Measurements from ENCODE around the gene FHL1.

FHL1 gene

DNA sequence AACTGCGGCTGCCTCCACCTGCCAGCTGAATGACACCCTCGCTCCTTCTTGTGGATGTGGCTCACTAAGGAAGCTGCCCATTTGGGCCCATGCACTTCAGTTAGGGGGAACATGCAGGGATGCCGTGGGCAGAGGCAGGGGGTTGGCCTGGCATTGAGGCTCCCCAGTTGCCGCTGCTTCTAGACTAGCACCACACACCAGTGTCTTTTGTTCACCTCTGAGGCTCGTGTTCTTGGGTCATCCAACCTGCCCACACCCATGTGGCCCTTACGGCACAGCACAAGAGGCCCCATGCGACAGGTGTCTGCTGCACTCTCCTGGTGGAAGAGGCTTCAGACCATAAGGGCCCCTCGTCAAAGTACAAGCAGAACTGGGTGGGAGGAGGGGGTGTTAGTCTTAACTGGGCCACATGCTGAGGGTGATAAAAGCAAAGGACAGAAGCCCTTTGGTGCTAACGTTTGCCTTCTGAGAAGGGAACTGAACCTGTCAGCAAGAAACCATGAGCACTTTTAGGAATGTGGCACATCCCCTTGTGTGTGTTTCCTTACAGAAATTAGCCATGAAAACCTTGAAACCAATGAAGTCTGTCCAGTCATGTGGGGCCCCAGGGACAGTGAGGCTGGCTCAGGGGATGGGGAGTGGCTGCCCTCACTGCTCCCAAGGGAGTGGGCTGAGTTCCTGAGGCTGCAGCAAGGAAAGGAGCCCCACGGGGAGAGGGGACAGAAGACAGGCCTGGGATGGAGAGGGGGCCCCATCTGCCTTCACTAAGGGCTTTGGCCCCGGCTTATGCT, 64.6 kb downstream of the FHL1 start:
- Histone ChIP-seq H2BK12ac (ENCODE audit: low read length) (no peak overlapping the region), H3K79me2 (ENCODE audit: control insufficient read depth, insufficient read depth, low read length, poor library complexity) (no peaks in the 10 kb centered on the region), H2BK120ac (ENCODE audit: insufficient read depth, low read length, poor library complexity) (no peak overlapping the region), H3K36me3 (ENCODE audit: control insufficient read depth in 1 of 2, insufficient read depth in 2 of 2, low read length in 2 of 2) (no peaks in the 10 kb centered on the region), H3K4me2 (ENCODE audit: low read length) (no peak overlapping the region), H3K79me1 (ENCODE audit: low read length) (no peaks in the 10 kb centered on the region), H3K4ac (ENCODE audit: low read depth, low read length) (no peak overlapping the region), H3K23ac (ENCODE audit: low read length) (no peak overlapping the region), H2AFZ (ENCODE audit: insufficient read depth, low read length, poor library complexity) (no peak overlapping the region), H2AK5ac (ENCODE audit: low read length) (no peak overlapping the region), H3K27me3 (ENCODE audit: insufficient read depth, low read length) (no peaks in the 10 kb centered on the region), H3K4me3 (ENCODE audit: low read depth, low read length) (no peak overlapping the region), H3K18ac (ENCODE audit: low read length) (no peak overlapping the region), H2BK5ac (ENCODE audit: low read depth, low read length, poor library complexity) (no peak overlapping the region), H3K27ac (ENCODE audit: low read depth, low read length) (no peak overlapping the region), H3K4me1 (ENCODE audit: control insufficient read depth in 1 of 2, insufficient read depth in 2 of 2, low read length in 2 of 2) (peaks cover 6 to 8% of the 10 kb centered on the region in 2 experiments), H3K14ac (ENCODE audit: low read length) (no peak overlapping the region), H4K91ac (ENCODE audit: low read depth, low read length) (no peak overlapping the region), H3K9ac (ENCODE audit: low read length) (no peak overlapping the region), H3K9me3 (ENCODE audit: insufficient read depth, low read depth, low read length) (no peaks in the 10 kb centered on the region), H4K8ac (ENCODE audit: low read depth, low read length) (no peak overlapping the region), H4K12ac (ENCODE audit: low read depth, low read length) (no peak overlapping the region)
- no peak for DNase-seq
- WGBS (ENCODE audit: extremely low coverage, insufficient coverage, insufficient read length): no CpG with 5 or more reads among the region's 11 CpGs

DNA sequence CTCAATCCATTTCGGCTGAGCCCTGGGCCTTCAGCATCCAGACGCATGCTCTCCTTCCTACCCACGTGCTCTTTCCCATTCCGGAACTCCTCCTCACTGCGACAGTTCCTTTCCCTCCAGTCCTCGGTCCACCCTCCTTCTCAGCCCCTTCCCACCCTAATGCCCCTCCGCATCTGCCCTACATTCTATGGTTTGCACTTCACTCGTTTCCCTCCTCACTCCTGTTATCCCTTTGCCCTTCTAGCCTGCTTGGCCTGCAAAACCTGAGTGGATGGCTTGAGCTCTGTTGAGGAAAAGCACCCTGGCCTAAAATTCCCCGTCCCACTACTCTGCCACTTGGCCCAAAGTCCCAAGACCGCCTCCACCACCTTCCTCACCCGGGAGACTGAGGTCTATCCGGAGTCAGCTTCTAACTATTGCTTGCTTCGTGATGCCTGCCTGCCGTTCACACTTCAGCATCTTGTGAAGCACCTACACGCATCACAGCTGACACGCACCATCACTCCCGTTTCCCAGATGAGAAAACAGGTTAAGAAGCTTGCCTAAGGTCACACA, 65.3 kb downstream of the FHL1 start:
- H2AFZ ChIP-seq (ENCODE audit: insufficient read depth, low read length, poor library complexity): no peak overlapping the region
- H4K8ac ChIP-seq (ENCODE audit: low read depth, low read length): no peak overlapping the region
- H3K4me2 ChIP-seq (ENCODE audit: low read length): no peak overlapping the region
- H3K36me3 ChIP-seq (ENCODE audit: control insufficient read depth in 1 of 2, insufficient read depth in 2 of 2, low read length in 2 of 2): no peaks in the 10 kb centered on the region
- no peak overlapping the region for H3K27ac ChIP-seq (ENCODE audit: low read depth, low read length)
- no peaks in the 10 kb centered on the region for H3K79me2 ChIP-seq (ENCODE audit: control insufficient read depth, insufficient read depth, low read length, poor library complexity)
- no peak overlapping the region for H2BK120ac ChIP-seq (ENCODE audit: insufficient read depth, low read length, poor library complexity)
- H4K91ac ChIP-seq (ENCODE audit: low read depth, low read length): no peak overlapping the region
- H2BK12ac ChIP-seq (ENCODE audit: low read length): no peak overlapping the region
- no peak overlapping the region for H3K4me3 ChIP-seq (ENCODE audit: low read depth, low read length)
- no peak overlapping the region for H4K12ac ChIP-seq (ENCODE audit: low read depth, low read length)
- no peak overlapping the region for H2AK5ac ChIP-seq (ENCODE audit: low read length)
- no peak for DNase-seq
- no peak overlapping the region for H3K4ac ChIP-seq (ENCODE audit: low read depth, low read length)
- no CpG with 5 or more reads among the region's 17 CpGs for WGBS (ENCODE audit: extremely low coverage, insufficient coverage, insufficient read length)
- H3K79me1 ChIP-seq (ENCODE audit: low read length): no peaks in the 10 kb centered on the region
- no peak overlapping the region for H3K18ac ChIP-seq (ENCODE audit: low read length)
- H2BK5ac ChIP-seq (ENCODE audit: low read depth, low read length, poor library complexity): no peak overlapping the region
- no peak overlapping the region for H3K14ac ChIP-seq (ENCODE audit: low read length)
- no peak overlapping the region for H3K23ac ChIP-seq (ENCODE audit: low read length)
- no peaks in the 10 kb centered on the region for H3K27me3 ChIP-seq (ENCODE audit: insufficient read depth, low read length)
- H3K4me1 ChIP-seq (ENCODE audit: control insufficient read depth in 1 of 2, insufficient read depth in 2 of 2, low read length in 2 of 2): peaks cover 6 to 8% of the 10 kb centered on the region in 2 experiments
- no peak overlapping the region for H3K9ac ChIP-seq (ENCODE audit: low read length)
- no peaks in the 10 kb centered on the region for H3K9me3 ChIP-seq (ENCODE audit: insufficient read depth, low read depth, low read length)

DNA sequence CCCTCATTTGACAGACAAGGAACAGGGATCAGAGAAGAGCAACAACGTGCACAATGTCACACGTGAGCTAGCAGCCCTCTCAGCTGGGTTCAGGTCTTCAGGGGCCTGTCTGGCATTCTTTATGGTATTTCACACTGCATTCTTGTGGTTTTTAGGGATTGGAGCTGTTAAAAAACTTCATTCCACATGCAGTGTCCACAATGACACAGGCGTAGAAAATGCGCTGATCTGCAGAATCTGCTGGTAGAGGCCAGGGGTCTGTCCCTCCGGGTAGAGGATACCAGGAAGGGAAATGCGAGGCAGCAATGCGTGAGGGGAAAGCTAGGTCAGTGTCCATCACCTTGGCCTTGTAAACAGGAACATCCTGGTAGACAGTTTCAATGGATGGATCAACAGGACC, 67.2 kb downstream of the FHL1 start:
- no peak overlapping the region for H2AFZ ChIP-seq (ENCODE audit: insufficient read depth, low read length, poor library complexity)

DNA sequence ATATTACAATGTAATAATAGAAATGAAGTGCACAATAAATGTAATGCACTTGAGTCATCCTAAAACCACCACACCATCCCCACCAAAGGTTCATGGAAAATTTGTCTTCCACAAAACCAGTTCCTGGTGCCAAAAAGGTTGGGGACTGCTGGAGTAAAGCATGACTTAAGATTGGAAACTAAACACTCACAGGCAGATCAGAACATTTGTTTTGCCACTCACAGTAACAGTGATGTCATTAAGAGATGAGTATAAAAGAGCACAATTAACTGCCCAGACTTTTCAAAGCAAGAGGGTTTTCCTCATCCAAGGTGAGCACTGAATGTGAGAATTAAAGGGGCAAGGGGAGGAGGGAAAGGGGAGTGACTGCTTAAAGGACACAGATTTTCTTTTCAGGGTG, 68.2 kb downstream of the FHL1 start:
- Histone ChIP-seq H2BK120ac (ENCODE audit: insufficient read depth, low read length, poor library complexity) (no peak overlapping the region), H3K79me1 (ENCODE audit: low read length) (no peaks in the 10 kb centered on the region), H3K36me3 (ENCODE audit: control insufficient read depth in 1 of 2, insufficient read depth in 2 of 2, low read length in 2 of 2) (no peaks in the 10 kb centered on the region), H3K14ac (ENCODE audit: low read length) (no peak overlapping the region), H3K9me3 (ENCODE audit: insufficient read depth, low read depth, low read length) (no peaks in the 10 kb centered on the region), H4K12ac (ENCODE audit: low read depth, low read length) (no peak overlapping the region), H2AFZ (ENCODE audit: insufficient read depth, low read length, poor library complexity) (no peak overlapping the region), H3K27ac (ENCODE audit: low read depth, low read length) (no peak overlapping the region), H2AK5ac (ENCODE audit: low read length) (no peak overlapping the region), H3K4me3 (ENCODE audit: low read depth, low read length) (no peak overlapping the region), H3K79me2 (ENCODE audit: control insufficient read depth, insufficient read depth, low read length, poor library complexity) (no peaks in the 10 kb centered on the region), H3K4me1 (ENCODE audit: control insufficient read depth in 1 of 2, insufficient read depth in 2 of 2, low read length in 2 of 2) (peaks cover 6 to 10% of the 10 kb centered on the region in 2 experiments), H3K23ac (ENCODE audit: low read length) (no peak overlapping the region), H3K4me2 (ENCODE audit: low read length) (no peak overlapping the region), H3K18ac (ENCODE audit: low read length) (no peak overlapping the region), H3K9ac (ENCODE audit: low read length) (no peak overlapping the region), H4K8ac (ENCODE audit: low read depth, low read length) (no peak overlapping the region), H3K4ac (ENCODE audit: low read depth, low read length) (no peak overlapping the region), H2BK5ac (ENCODE audit: low read depth, low read length, poor library complexity) (no peak overlapping the region), H4K91ac (ENCODE audit: low read depth, low read length) (no peak overlapping the region), H2BK12ac (ENCODE audit: low read length) (no peak overlapping the region), H3K27me3 (ENCODE audit: insufficient read depth, low read length) (no peaks in the 10 kb centered on the region)
- no peak for DNase-seq

More for the DNA sequence above, 67.2 kb downstream of the FHL1 start:
- Histone ChIP-seq H3K23ac (ENCODE audit: low read length) (no peak overlapping the region), H3K4me3 (ENCODE audit: low read depth, low read length) (no peak overlapping the region), H3K14ac (ENCODE audit: low read length) (no peak overlapping the region), H4K12ac (ENCODE audit: low read depth, low read length) (no peak overlapping the region), H3K36me3 (ENCODE audit: control insufficient read depth in 1 of 2, insufficient read depth in 2 of 2, low read length in 2 of 2) (no peaks in the 10 kb centered on the region), H2BK12ac (ENCODE audit: low read length) (no peak overlapping the region), H3K4me2 (ENCODE audit: low read length) (peak overlapping the region; percentile 30), H3K79me2 (ENCODE audit: control insufficient read depth, insufficient read depth, low read length, poor library complexity) (no peaks in the 10 kb centered on the region), H4K8ac (ENCODE audit: low read depth, low read length) (no peak overlapping the region), H3K4ac (ENCODE audit: low read depth, low read length) (no peak overlapping the region), H3K9me3 (ENCODE audit: insufficient read depth, low read depth, low read length) (no peaks in the 10 kb centered on the region), H2AK5ac (ENCODE audit: low read length) (no peak overlapping the region), H3K27ac (ENCODE audit: low read depth, low read length) (no peak overlapping the region), H3K18ac (ENCODE audit: low read length) (no peak overlapping the region), H3K9ac (ENCODE audit: low read length) (no peak overlapping the region), H3K79me1 (ENCODE audit: low read length) (no peaks in the 10 kb centered on the region), H3K4me1 (ENCODE audit: control insufficient read depth in 1 of 2, insufficient read depth in 2 of 2, low read length in 2 of 2) (peaks cover 6 to 8% of the 10 kb centered on the region in 2 experiments), H2BK5ac (ENCODE audit: low read depth, low read length, poor library complexity) (no peak overlapping the region), H2BK120ac (ENCODE audit: insufficient read depth, low read length, poor library complexity) (no peak overlapping the region), H4K91ac (ENCODE audit: low read depth, low read length) (no peak overlapping the region), H3K27me3 (ENCODE audit: insufficient read depth, low read length) (no peaks in the 10 kb centered on the region)
- peak; percentile 73 to 86 for DNase-seq
- WGBS (ENCODE audit: extremely low coverage, insufficient coverage, insufficient read length): no CpG with 5 or more reads among the region's 7 CpGs

Data from trophoblast cell (in vitro differentiated cells and primary cell).